GM23338 (cell line): ENCODE data around the gene LIMK2. TPM values are rescaled to one million over a fixed set of nuclear protein-coding genes. Genes with fewer than 3 reads are reported as not detected.

Experiments used
- ATAC-seq: fragments of 200-7000 bp; cut with Tn5 transposase; 3 replicates; pipeline ENCODE4 v1.9.1; 2020
- DNase-seq: peaks from one replicate; pipeline ENCODE4 v3.0.0-alpha.2; 2015; ENCODE audit warnings: low spot score
- H2AFZ ChIP-seq: fragments of 200-600 bp; sonication (generic); 2 replicates; pipeline ENCODE4 v1.8.0; 2016; ENCODE audit warnings: antibody characterized with exemption, mild to moderate bottlenecking, moderate library complexity
- H3F3A ChIP-seq: fragments of 200-600 bp; sonication (generic); replicated peaks from 2 replicates; pipeline ENCODE4 v1.8.0; 2017; ENCODE audit warnings: antibody characterized with exemption, mixed run types, low read depth
- H3K27ac ChIP-seq: fragments of 200-600 bp; sonication (generic); 2 replicates; pipeline ENCODE4 v1.6.1; 2016; ENCODE audit warnings: low read depth
- H3K27me3 ChIP-seq: fragments of 200-600 bp; sonication (generic); 2 replicates; pipeline ENCODE4 v1.8.0; 2016; ENCODE audit warnings: mild to moderate bottlenecking, mixed run types, moderate library complexity; ENCODE audit not compliant: insufficient read depth
- H3K36me3 ChIP-seq: fragments of 200-600 bp; sonication (generic); 2 replicates; pipeline ENCODE4 v1.8.0; 2016; ENCODE audit warnings: mild to moderate bottlenecking; ENCODE audit not compliant: insufficient read depth
- H3K4me1 ChIP-seq: fragments of 200-600 bp; sonication (generic); 2 replicates; pipeline ENCODE4 v1.8.0; 2016; ENCODE audit warnings: mild to moderate bottlenecking, moderate library complexity; ENCODE audit not compliant: insufficient read depth
- H3K4me2 ChIP-seq: fragments of 200-600 bp; sonication (generic); 2 replicates; pipeline ENCODE4 v1.7.1; 2017; ENCODE audit warnings: mixed run types
- H3K4me3 ChIP-seq: fragments of 200-600 bp; sonication (generic); 2 replicates; pipeline ENCODE4 v1.6.1; 2016; ENCODE audit warnings: mixed run types
- H3K79me2 ChIP-seq: fragments of 200-600 bp; sonication (generic); replicated peaks from 2 replicates; pipeline ENCODE4 v1.8.0; 2017; ENCODE audit warnings: mild to moderate bottlenecking; ENCODE audit not compliant: insufficient read depth
- H3K9me2 ChIP-seq: fragments of 200-600 bp; sonication (generic); 2 replicates; pipeline ENCODE4 v1.8.0; 2017; ENCODE audit not compliant: insufficient read depth
- H4K20me1 ChIP-seq: fragments of 200-600 bp; sonication (generic); replicated peaks from 2 replicates; pipeline ENCODE4 v1.8.0; 2017; ENCODE audit warnings: mild to moderate bottlenecking; ENCODE audit not compliant: insufficient read depth
- H3K27ac Mint-ChIP-seq: 2 replicates; pipeline ENCODE4 v1.8.0; 2020; ENCODE audit warnings: inconsistent platforms, mild to moderate bottlenecking, moderate library complexity, mixed read lengths
- H3K27me3 Mint-ChIP-seq: 3 replicates; pipeline ENCODE4 v1.8.0; 2022; ENCODE audit warnings: low read depth, mild to moderate bottlenecking, moderate library complexity, mixed read lengths, inconsistent platforms; ENCODE audit not compliant: insufficient read depth, poor library complexity
- H3K36me3 Mint-ChIP-seq: 3 replicates; pipeline ENCODE4 v1.8.0; 2021; ENCODE audit warnings: low read depth, mild to moderate bottlenecking, inconsistent platforms, moderate library complexity, mixed read lengths
- H3K4me1 Mint-ChIP-seq: 3 replicates; pipeline ENCODE4 v1.8.0; 2020; ENCODE audit warnings: mild to moderate bottlenecking, inconsistent platforms, mixed read lengths
- H3K4me3 Mint-ChIP-seq: 3 replicates; pipeline ENCODE4 v1.8.0; 2021; ENCODE audit warnings: moderate library complexity, mild to moderate bottlenecking, inconsistent platforms, mixed read lengths
- H3K9me3 Mint-ChIP-seq: 3 replicates; pipeline ENCODE4 v1.8.0; 2020; ENCODE audit warnings: moderate library complexity, mild to moderate bottlenecking, inconsistent platforms, mixed read lengths
- CTCF ChIP-seq, 2 experiments: fragments of 200-600 bp in 1 of 2; sonication (generic) in 1 of 2; conservative IDR thresholded peaks; 2 replicates each; pipeline versions ENCODE4 v1.5.1 to v1.6.1; 2016 to 2017; ENCODE audit warnings: antibody characterized with exemption in 2 of 2, low read depth in 2 of 2, mild to moderate bottlenecking in 2 of 2, moderate library complexity in 1 of 2
- NANOG ChIP-seq: IDR thresholded peaks from 2 replicates; pipeline ENCODE4 v1.6.1; 2016; ENCODE audit warnings: antibody characterized with exemption, borderline replicate concordance
- POLR2AphosphoS5 ChIP-seq: IDR thresholded peaks from 2 replicates; pipeline ENCODE4 v1.6.1; 2016; ENCODE audit warnings: antibody characterized with exemption, low read depth
- STAT1 ChIP-seq: IDR thresholded peaks from one replicate; pipeline ENCODE4 v1.6.1; 2016; ENCODE audit warnings: antibody characterized with exemption; ENCODE audit not compliant: unreplicated experiment
- ZNF114 ChIP-seq: fragments of 250-450 bp; sonication (Bioruptor Pico); IDR thresholded peaks from 2 replicates; pipeline ENCODE4 v1.5.0; 2020; ENCODE audit warnings: mild to moderate bottlenecking, moderate library complexity
- ZNF462 ChIP-seq: fragments of 250-450 bp; sonication (Bioruptor Pico); IDR thresholded peaks from 2 replicates; pipeline ENCODE4 v1.5.0; 2020; ENCODE audit warnings: mild to moderate bottlenecking, moderate library complexity
- polyA plus RNA-seq: library from polyadenylated mRNA; unstranded; fragments of >200 nt; fragmentation: Nextera tagmentation; extraction: Ambion mirVana; gene quantifications from 2 replicates; pipeline ENCODE4 v1.2.1, GENCODE V29; 2016
- total RNA-seq: library from RNA; depleted of rRNA; stranded (reverse); fragments of >200 nt; shearing (Covaris generic); gene quantifications from 2 replicates; pipeline ENCODE4 v1.2.3, GENCODE V29; 2014

Gene LIMK2
- total and polyA plus RNA-seq, 2 experiments from 2014 or later = 12.5 to 39.8 TPM

DNA sequence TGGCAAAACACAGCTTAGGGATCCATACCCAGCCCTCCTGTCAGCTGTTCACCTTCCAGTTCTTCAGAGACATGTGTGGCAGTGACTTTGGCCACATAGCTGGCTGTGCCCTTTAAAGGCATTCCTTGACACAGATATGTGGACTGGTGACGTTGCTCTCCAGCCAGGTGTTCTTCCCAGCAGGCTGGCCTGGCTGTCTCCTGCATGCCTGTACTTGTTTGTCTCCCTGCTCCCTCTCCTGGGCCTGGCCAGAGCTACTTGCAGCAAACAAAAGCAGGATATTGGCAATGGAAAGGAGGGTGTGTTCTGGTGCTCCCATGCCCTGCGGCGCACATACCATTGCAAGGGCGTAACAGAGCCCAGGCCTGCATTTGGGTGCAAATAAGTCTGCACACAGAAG, 41.9 kb downstream of the LIMK2 start:
- no peaks in the 10 kb centered on the region; the same call in 1 of the 2 replicates for H3K79me2 ChIP-seq
- no peak overlapping the region for H2AFZ ChIP-seq
- peaks cover under 1% of the 10 kb centered on the region for H4K20me1 ChIP-seq
- H3K27me3 Mint-ChIP-seq = peaks cover 3% of the 10 kb centered on the region
- ATAC-seq (peak; percentile 81), DNase-seq (peak; percentile 54)
- H3K36me3 Mint-ChIP-seq = peaks cover 10% of the 10 kb centered on the region
- peaks cover 9% of the 10 kb centered on the region; the same call in 1 of the 2 replicates for H3K4me1 ChIP-seq
- H3K27ac ChIP-seq = peak overlapping the region; percentile 61
- H3K27me3 ChIP-seq = no peaks in the 10 kb centered on the region
- H3K36me3 ChIP-seq = 0 out of 2 replicates have a peak, but pooled peaks cover 4% of the 10 kb centered on the region
- H3K9me3 Mint-ChIP-seq = no peaks in the 10 kb centered on the region
- no peaks in the 10 kb centered on the region for H3K9me2 ChIP-seq
- H3K4me1 Mint-ChIP-seq = peaks cover 4% of the 10 kb centered on the region; the same call in 2 of the 3 replicates
- peak overlapping the region; percentile 79 for H3K27ac Mint-ChIP-seq
- no peak overlapping the region for H3K4me2 ChIP-seq
- peak; percentile 7 to 26; a peak in 1 of 4 replicates for TF ChIP-seq CTCF (conservative IDR thresholded peaks at IDR 0.05; ENCODE audit: low read depth in 2 of 2)
- TF ChIP-seq ZNF114 (CRISPR knock-in tag) = no peak
- no peak overlapping the region for H3K4me3 Mint-ChIP-seq
- H3K4me3 ChIP-seq = no peak overlapping the region
- no peaks in the 10 kb centered on the region for H3F3A ChIP-seq

DNA sequence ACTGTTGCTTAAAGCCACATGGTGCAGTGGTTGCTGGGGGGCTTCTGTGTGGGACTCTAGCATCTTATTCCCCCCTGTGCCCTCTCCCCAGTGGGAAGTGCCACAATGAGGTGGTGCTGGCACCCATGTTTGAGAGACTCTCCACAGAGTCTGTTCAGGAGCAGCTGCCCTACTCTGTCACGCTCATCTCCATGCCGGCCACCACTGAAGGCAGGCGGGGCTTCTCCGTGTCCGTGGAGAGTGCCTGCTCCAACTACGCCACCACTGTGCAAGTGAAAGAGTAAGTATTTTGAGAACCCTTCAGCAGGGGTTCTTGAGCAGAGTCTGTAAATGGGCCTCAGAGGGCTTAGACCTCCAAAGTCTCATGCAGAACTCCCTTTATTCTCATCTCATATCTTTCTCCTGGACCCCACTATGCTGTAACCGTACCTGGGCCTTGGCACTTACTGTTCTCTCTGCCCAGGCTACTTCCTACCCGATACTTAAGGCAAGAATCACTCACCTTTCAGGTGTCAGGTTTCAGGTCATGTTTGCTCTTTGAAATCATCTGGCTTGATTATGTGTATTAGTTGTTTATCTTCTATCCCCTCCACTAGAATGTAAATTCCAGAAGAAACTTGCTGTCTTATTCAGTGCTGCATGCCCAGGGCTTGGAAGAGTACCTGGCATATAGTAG, 47.8 kb downstream of the LIMK2 start:
- Mint-ChIP-seq H3K36me3 (peaks cover 39% of the 10 kb centered on the region), H3K4me3 (no peak overlapping the region)
- H3K4me2 ChIP-seq = no peak overlapping the region

More for the DNA sequence above, 47.8 kb downstream of the LIMK2 start:
- Histone ChIP-seq H3K27me3 (no peaks in the 10 kb centered on the region), H3K27ac (no peak overlapping the region), H4K20me1 (peaks cover 9% of the 10 kb centered on the region), H3K36me3 (peaks cover 14% of the 10 kb centered on the region), H3K4me3 (no peak overlapping the region), H2AFZ (no peak overlapping the region), H3K79me2 (no peaks in the 10 kb centered on the region), H3F3A (no peaks in the 10 kb centered on the region), H3K4me1 (no peaks in the 10 kb centered on the region), H3K9me2 (no peaks in the 10 kb centered on the region)
- ATAC-seq (no peak), DNase-seq (no peak)
- Mint-ChIP-seq H3K9me3 (no peaks in the 10 kb centered on the region), H3K4me1 (peaks cover 5% of the 10 kb centered on the region; the same call in 1 of the 3 replicates), H3K27ac (no peak overlapping the region), H3K27me3 (peaks cover 5% of the 10 kb centered on the region)
- TF ChIP-seq NANOG = no peak
- TF ChIP-seq STAT1 = no peak
- TF ChIP-seq ZNF462 = no peak
- no peak for TF ChIP-seq POLR2AphosphoS5
